DMS53 treated with DMSO at 0.1 percent for 48 hours (cell line): ENCODE results near the gene MARVELD3.

Source experiments
- DNase-seq: peaks from one replicate; lab custom pipeline; 2025; ENCODE audit not compliant: unreplicated experiment; lab: John Stamatoyannopoulos, UW

The MARVELD3 gene

DNA sequence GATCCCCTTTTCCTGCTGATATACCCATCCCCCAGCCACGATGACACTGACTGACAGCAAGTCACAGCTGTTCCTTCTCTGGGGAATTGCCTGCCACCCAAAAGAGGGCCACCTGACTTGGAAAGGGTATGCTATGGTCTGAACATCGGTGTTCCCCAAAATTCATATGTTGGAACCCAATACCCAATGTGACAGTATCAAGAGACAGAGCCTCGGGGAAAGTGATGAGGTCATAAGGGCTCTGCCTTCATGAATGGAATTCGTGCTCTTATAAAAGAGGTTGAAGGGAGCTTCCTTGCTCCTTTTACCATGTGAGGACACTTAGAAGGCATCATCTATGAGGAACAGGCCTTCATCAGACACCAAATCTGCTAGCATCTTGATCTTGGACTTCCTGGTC is 7.6 kb upstream of the MARVELD3 start:
- no peak for DNase-seq

DNA sequence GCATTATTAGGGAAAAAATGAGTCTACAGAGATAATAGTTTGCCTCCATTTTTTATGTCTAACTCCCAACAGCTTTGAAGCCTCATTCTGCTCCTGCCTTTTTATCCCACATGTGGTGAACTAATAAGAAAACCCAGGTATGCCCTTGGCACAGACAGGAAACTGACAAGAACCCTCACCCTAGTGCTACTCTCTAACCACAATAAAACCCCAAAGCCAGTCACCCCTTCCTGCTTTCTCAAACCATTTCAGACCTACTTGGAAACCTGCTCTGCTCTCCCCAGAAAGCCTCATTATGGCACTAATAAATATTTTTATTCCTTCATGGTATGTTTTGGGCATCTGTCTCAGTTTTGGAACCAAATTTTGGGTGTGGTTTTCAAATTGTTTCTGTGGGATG is 3.9 kb upstream of the MARVELD3 start:
- no peak for DNase-seq

DNA sequence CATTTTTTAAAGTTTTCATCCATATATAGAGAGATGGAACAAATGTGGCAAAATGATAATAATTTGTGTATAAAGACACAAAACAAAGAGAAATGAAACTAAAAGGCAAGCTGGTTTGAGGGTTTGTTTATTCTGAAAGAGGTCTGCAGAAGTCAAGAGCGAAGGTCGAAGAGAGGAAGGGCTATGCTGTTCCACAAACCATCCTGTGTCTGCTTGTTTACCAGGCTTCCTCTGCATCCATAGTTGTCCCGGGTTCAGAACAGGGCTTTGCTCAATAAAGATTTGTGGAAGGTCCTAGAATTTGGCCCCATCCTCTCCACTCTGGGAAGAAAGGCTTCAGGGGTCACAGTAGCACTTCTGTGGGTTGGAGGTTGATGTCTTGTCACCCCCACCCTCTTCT is 2.4 kb upstream of the MARVELD3 start:
- DNase-seq, result no peak

- no peak for DNase-seq
Observed at GRCh38 chr16:71625113-71625850, 702 bp upstream of the MARVELD3 start.

GRCh38 chr16:71626858-71627213 is 852 bp downstream of the MARVELD3 start:
- no peak for DNase-seq

DNA sequence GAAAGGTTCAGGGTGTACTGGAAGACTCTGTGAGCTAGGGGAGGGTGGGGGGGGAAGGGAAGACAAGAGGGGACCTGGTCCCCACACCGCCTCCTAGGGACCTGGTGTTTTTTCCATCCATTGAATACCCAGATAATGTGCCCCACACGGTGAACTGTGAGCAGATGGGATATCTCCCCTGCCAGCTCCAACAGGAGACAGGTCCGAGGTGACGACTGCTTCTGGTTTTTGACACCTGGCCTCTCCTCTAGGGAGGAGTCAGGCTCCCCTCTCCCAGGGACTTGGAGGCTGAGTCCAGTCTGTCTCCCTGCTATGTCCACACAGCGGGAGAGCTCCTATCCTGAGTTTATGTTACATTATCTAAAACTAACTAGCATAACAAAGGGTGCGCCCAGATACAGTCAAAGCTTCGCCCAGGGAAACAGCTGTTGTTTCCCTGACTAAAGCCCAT is 1.8 kb downstream of the MARVELD3 start:
- DNase-seq, result no peak

- DNase-seq, result peak; percentile 15
Observed at GRCh38 chr16:71628810-71629209, 2.8 kb downstream of the MARVELD3 start.

- peak; percentile 60 for DNase-seq
Observed at GRCh38 chr16:71629278-71630016, 3.5 kb downstream of the MARVELD3 start.

GRCh38 chr16:71630808-71631207 is 4.8 kb downstream of the MARVELD3 start:
- no peak for DNase-seq

DNA sequence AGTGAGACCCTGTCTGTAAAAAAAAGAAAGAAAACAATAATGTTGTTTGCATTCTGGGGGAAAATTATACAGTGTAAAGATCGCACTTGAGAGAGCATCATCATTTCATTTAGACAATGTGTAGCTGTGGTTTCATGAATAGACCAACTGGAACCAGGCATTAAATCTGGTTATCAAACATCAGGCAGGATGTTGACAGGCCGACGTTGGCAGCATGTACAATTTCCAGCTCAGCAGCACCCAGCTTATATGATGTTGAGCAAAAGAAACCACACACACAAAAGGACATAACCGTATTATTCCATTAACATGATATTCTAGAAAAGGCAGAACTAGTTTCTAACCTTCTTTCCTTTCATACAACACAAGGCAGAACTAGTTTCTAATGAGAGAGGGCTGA is 5.8 kb downstream of the MARVELD3 start:
- no peak for DNase-seq

GRCh38 chr16:71635632-71636031 is 9.6 kb downstream of the MARVELD3 start:
- no peak for DNase-seq

- DNase-seq, result no peak
Observed at GRCh38 chr16:71637398-71637797, 11.4 kb downstream of the MARVELD3 start.

- DNase-seq, result peak; percentile 39
Observed at GRCh38 chr16:71645450-71645849, 19.5 kb downstream of the MARVELD3 start.

DNA sequence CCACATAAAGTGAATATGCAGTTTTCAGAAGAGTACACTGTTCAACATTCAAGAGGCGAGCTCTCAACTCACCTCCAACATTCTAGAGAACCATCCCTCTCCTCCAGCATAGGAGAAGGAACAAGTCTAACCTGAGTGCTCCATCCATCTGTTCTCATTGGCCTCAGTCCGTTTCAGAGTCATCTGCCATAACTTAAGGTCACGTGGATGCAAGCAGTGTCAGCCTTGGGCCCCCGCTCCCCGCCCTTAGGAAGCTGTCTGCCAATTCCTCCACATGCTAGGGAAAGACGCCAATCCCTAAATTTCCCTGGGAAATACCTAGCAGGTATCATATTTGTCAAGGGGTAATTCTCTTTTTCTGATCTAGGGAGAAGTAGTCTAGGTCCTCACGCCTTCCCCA is 21.4 kb downstream of the MARVELD3 start:
- DNase-seq, result no peak

DNA sequence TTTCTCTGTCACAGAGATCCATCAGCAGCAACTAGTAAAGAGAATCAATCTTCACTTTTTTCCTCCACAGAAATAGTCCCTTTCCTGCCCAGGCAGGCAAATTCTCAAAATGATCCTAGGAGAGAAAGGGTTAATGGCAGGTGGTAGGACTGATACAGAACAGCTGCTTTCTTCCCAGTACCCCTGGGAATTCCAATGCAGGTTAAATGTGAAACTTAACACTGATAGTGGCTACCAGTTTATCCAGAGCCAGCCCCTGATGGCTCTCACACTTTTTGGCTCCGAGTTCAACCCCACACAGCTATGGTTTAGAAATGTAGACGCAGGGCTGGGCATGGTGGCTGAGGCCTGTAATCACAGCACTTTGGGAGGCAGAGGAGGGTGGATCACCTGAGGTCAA is 22.2 kb downstream of the MARVELD3 start:
- no peak for DNase-seq

DNA sequence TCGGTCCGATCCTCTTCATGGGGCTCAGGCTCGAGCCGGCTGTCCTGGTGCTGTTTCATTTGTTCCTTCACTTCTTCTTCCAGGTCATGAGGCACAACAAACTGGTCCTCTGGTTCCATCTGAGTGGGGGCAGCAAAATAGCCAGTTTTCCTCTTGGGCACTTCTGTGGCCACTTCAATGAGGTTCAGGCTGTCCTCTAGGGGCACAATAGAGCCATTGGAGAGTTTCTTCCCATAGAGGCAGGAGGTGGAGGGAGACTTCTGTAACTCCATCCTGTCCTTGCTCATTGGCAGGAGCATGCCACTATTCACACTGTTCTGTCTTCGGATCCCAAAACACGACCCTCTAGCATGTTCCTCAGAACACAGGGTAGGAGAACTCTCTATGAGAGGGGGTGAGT is 22.9 kb downstream of the MARVELD3 start:
- DNase-seq, result no peak

GRCh38 chr16:71649704-71650103 is 23.7 kb downstream of the MARVELD3 start:
- DNase-seq, result no peak

DNA sequence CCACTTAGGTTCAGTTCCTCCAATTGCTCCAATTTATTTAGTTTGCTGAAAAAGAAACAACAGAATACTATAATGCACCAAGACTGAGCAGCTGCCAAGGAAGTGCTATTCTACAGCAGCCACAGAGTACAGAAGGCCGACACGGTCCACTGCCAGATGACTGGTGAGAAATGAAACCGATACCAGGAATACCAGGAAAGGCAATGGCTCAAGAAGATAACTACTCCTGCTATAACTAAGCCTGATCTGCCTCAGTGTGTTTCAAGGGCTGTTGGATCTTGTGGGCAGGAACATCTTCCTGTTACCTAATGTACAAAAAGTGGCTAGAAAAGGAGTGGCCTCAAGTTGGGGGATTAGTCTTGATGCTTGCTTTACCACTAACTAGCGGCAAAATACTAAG is 32.8 kb downstream of the MARVELD3 start:
- peak; percentile 75 for DNase-seq

DNA sequence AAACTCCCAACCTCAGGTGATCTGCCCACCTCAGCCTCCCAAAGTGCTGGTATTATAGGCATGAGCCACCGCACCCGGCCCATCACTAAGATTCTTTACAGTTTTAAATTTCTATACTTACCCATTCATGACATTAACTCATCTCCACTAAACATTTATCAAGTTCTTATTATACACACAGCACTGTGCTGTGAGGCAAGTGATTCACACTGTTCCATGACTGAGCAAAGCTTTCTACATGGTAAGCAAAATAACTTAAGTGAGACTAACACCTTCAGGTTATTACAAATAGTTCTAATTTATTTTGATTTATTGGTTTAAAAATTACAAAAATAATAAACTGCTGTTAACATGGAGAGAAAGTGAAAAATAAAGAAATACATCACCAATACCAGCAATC is 33.5 kb downstream of the MARVELD3 start:
- no peak for DNase-seq

DNA sequence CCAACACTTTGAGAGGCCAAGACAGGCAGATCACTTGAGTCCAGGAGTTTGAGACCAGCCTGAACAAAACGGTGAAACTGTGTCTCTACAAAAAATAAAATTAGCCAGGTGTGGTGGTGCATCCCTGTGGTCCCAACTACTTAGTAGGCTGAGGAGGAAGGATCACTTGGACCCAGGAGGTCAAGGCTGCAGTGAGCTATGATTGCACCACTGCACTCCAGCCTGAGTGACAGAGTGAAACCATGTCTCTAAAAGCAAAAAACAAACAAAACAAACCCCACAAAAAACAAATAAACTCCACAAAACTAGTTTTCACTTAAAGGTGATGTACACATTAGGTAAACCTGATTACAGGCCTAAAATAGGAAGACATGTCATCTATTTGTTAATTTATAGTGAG is 40.3 kb downstream of the MARVELD3 start:
- no peak for DNase-seq

GRCh38 chr16:71666928-71667707 is 41.1 kb downstream of the MARVELD3 start:
- no peak for DNase-seq
